ENCODE results near the gene RNF41.

DNA sequence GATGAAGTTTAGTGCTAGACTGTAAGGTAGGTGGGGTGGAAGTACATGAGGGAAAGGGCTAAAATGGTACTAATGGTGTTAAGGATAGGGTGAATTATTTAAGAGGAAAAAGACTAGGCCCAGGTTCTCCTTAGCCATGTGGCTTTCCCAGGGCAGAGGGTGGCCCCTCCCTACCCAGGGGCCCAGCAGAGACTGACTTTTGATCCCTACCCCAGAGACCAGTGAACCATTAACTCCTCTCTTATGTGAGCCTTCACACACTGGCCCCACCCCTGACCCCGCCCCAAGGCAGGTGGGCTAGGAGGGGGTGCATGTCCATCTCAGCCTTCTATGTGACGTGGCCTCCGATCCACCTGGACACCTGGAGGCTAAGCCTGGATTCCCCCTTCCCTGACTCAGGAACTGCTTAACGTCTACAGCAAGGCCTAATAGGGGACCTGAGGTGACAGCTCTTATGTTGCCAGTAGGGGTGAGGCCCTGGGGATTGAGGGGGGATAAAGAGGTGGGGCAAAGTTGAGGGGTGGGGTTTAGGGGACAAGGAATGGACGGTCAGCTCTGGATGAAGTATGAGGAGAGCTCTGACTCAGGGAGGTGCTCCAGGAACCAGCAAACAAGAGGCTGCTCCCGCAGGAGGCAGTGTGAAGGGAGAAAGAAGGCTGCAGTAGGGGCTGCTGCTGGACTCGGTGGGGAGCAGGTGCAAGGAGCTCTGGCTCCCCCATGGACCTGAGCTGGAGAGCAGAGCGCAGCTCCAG, 8.9 kb upstream of the RNF41 start:
- no peak for TF ChIP-seq CTCF (IDR thresholded peaks at IDR 0.05)
- no peak for TF ChIP-seq POLR2A (IDR thresholded peaks at IDR 0.05)
- TF ChIP-seq EP300 (IDR thresholded peaks at IDR 0.05) = no peak

Measured in tibial nerve (tissue), 4 donors.